ENCODE results near the gene ADARB2. TPM values are rescaled to one million over a fixed set of nuclear protein-coding genes. Genes with fewer than 3 reads are reported as not detected.

The ADARB2 gene
- total RNA-seq, 1 experiment from 2014 or later, result not detected

- H3K9me3 Mint-ChIP-seq (ENCODE audit: low read depth, unreplicated experiment), result peaks cover 22% of the 10 kb centered on the region
- DNase-seq, result no peak
- intact Hi-C loops (cut with micrococcal nuclease; ENCODE audit: unreplicated experiment), result no loop called here
- H3K4me1 Mint-ChIP-seq (ENCODE audit: low read depth, unreplicated experiment), result no peaks in the 10 kb centered on the region
- TF ChIP-seq, protein P1, sequence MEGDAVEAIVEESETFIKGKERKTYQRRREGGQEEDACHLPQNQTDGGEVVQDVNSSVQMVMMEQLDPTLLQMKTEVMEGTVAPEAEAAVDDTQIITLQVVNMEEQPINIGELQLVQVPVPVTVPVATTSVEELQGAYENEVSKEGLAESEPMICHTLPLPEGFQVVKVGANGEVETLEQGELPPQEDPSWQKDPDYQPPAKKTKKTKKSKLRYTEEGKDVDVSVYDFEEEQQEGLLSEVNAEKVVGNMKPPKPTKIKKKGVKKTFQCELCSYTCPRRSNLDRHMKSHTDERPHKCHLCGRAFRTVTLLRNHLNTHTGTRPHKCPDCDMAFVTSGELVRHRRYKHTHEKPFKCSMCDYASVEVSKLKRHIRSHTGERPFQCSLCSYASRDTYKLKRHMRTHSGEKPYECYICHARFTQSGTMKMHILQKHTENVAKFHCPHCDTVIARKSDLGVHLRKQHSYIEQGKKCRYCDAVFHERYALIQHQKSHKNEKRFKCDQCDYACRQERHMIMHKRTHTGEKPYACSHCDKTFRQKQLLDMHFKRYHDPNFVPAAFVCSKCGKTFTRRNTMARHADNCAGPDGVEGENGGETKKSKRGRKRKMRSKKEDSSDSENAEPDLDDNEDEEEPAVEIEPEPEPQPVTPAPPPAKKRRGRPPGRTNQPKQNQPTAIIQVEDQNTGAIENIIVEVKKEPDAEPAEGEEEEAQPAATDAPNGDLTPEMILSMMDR (IDR thresholded peaks at IDR 0.05; ENCODE audit: unreplicated experiment), result no peak
- H3K27ac Mint-ChIP-seq (ENCODE audit: unreplicated experiment), result no peak overlapping the region
- no peak overlapping the region for H3K4me3 Mint-ChIP-seq (ENCODE audit: low read depth, unreplicated experiment)
- no peaks in the 10 kb centered on the region for H3K27me3 Mint-ChIP-seq (ENCODE audit: unreplicated experiment)
- no peaks in the 10 kb centered on the region for H3K36me3 Mint-ChIP-seq (ENCODE audit: insufficient read depth, unreplicated experiment)
- BruUV-seq (replicated peaks), result no TSS peak
- CTCF ChIA-PET, result no interaction called here
Measured at GRCh38 chr10:1746796-1747195, 9.5 kb upstream of the ADARB2 start.

DNA sequence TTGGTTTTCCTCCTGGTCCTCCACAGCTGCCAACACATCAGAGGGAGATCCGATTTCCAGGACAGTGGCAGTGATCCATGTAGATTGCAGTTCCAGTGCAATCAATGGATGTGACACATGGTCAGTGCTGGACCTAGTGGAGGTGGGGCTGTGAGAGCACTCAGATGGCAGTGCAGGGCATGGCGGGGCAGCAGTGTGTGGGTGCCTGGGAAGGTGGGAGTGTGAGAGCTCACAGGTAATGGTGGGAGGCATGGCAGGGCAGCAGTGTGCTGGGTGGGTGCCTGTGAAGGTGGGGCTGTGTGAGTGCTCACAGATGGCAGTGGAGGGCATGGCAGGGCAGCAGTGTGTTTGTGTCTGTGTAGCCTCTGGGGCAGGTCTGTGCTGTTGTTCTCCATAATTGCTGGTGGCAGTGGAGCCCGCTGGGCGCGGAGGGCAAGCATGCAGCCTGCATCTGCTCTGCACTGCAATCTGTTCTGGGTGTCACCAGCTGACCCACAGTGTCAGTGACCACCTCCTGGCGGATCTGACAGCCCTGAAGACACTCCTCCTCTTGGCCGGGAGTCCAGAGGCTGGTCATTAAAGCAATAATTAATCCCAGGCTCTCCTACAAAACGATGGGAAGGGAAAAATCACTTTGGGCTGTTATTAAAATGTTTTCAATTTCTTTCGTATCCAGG lies 8.6 kb upstream of the ADARB2 start:
- H3K36me3 Mint-ChIP-seq (ENCODE audit: insufficient read depth, unreplicated experiment), result no peaks in the 10 kb centered on the region
- H3K27ac Mint-ChIP-seq (ENCODE audit: unreplicated experiment), result no peak overlapping the region
- no peaks in the 10 kb centered on the region for H3K4me1 Mint-ChIP-seq (ENCODE audit: low read depth, unreplicated experiment)
- BruUV-seq (replicated peaks), result no TSS peak
- intact Hi-C loops (cut with micrococcal nuclease; ENCODE audit: unreplicated experiment), result no loop called here
- DNase-seq, result no peak
- H3K27me3 Mint-ChIP-seq (ENCODE audit: unreplicated experiment), result no peaks in the 10 kb centered on the region
- H3K9me3 Mint-ChIP-seq (ENCODE audit: low read depth, unreplicated experiment), result peaks cover 18% of the 10 kb centered on the region
- no peak overlapping the region for H3K4me3 Mint-ChIP-seq (ENCODE audit: low read depth, unreplicated experiment)
- CTCF ChIA-PET, result no interaction called here
- TF ChIP-seq, protein P1 (IDR thresholded peaks at IDR 0.05; ENCODE audit: unreplicated experiment), result no peak

- intact Hi-C loops (cut with micrococcal nuclease; ENCODE audit: unreplicated experiment), result no loop called here
- CTCF ChIA-PET, result no interaction called here
- peaks cover 14% of the 10 kb centered on the region for H3K9me3 Mint-ChIP-seq (ENCODE audit: low read depth, unreplicated experiment)
- DNase-seq, result no peak
- H3K36me3 Mint-ChIP-seq (ENCODE audit: insufficient read depth, unreplicated experiment), result no peaks in the 10 kb centered on the region
- no peak overlapping the region for H3K4me3 Mint-ChIP-seq (ENCODE audit: low read depth, unreplicated experiment)
- H3K4me1 Mint-ChIP-seq (ENCODE audit: low read depth, unreplicated experiment), result no peaks in the 10 kb centered on the region
- peaks cover 7% of the 10 kb centered on the region for H3K27me3 Mint-ChIP-seq (ENCODE audit: unreplicated experiment)
- TF ChIP-seq, protein P1 (IDR thresholded peaks at IDR 0.05; ENCODE audit: unreplicated experiment), result no peak
- no TSS peak for BruUV-seq (replicated peaks)
- no peak overlapping the region for H3K27ac Mint-ChIP-seq (ENCODE audit: unreplicated experiment)
Measured at GRCh38 chr10:1744524-1744923, 7.2 kb upstream of the ADARB2 start.

GRCh38 chr10:1743141-1743540 lies 5.8 kb upstream of the ADARB2 start:
- H3K27ac Mint-ChIP-seq (ENCODE audit: unreplicated experiment), result no peak overlapping the region
- no peak for DNase-seq
- H3K4me3 Mint-ChIP-seq (ENCODE audit: low read depth, unreplicated experiment), result no peak overlapping the region
- H3K9me3 Mint-ChIP-seq (ENCODE audit: low read depth, unreplicated experiment), result peaks cover 5% of the 10 kb centered on the region
- no peaks in the 10 kb centered on the region for H3K4me1 Mint-ChIP-seq (ENCODE audit: low read depth, unreplicated experiment)
- H3K36me3 Mint-ChIP-seq (ENCODE audit: insufficient read depth, unreplicated experiment), result no peaks in the 10 kb centered on the region
- TF ChIP-seq, protein P1 (IDR thresholded peaks at IDR 0.05; ENCODE audit: unreplicated experiment), result no peak
- CTCF ChIA-PET, result no interaction called here
- H3K27me3 Mint-ChIP-seq (ENCODE audit: unreplicated experiment), result peaks cover 7% of the 10 kb centered on the region
- BruUV-seq (replicated peaks), result no TSS peak
- intact Hi-C loops (cut with micrococcal nuclease; ENCODE audit: unreplicated experiment), result no loop called here

All from Calu3 (cell line).